Smooth muscle cell of the umbilical artery (primary cell): ENCODE measurements around the gene LIPN. TPM values are rescaled to one million over a fixed set of nuclear protein-coding genes. Genes with fewer than 3 reads are reported as not detected.

ENCODE experiments used
- total RNA-seq: library from RNA; depleted of rRNA; stranded (reverse); fragments of >200 nt; gene quantifications from 2 replicates; pipeline ENCODE4 v1.2.3, GENCODE V29; 2014

The LIPN gene
- not detected in 2 replicates for total RNA-seq

GRCh38 chr10:88759366-88760101 is at the start of gene LIPN:
TSS of gene LIPN (plus strand) at chr10:88760020. CDS start at chr10:88761406, 1,386 bp downstream.

DNA sequence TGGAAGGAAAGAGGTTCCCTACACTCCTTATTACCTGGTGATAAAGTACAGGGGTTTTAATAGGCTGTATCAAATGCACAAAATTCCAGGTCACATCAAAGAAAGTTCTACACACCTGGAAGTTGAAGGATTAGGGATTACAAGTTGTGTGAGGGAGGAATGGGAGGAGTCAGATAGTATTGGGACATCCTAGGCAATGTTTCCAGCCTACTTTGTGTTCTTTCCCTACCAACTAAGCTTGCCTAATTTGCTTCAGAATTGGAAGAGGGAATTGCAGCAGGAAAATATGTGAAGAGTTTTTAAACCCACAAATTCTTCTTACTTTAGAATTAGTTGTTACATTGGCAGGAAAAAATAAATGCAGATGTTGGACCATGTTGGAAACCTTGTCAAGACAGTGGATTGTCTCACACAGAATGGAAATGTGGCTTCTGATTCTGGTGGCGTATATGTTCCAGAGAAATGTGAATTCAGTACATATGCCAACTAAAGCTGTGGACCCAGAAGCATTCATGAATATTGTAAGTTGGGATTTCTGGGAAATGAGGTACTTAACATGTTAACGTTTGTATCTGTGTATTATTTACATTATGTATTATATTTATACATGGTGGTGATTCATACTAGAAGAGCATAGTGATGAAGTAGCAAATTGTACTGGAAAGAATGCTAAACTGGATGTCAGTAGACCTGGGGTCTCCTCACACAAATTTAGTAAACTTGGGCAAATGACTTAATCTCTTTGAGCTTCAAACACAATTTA is 42.9 kb downstream of the LIPN start, which contains the start of gene LIPM:
Gene LIPM (plus strand): TSS at position 208 of the 763 bp plus-strand sequence. CDS start 167 bp downstream, at position 375.

Other genes starting within 250 kb of the LIPN start
- 5.9 and 8.1 TPM in 2 replicates for gene RNLS, start 176.7 kb upstream of the LIPN start, total RNA-seq
- gene LIPJ, start 173.3 kb upstream of the LIPN start, total RNA-seq: not detected in 2 replicates
- not detected in 2 replicates for gene LIPF, start 95.6 kb upstream of the LIPN start, total RNA-seq
- not detected in 2 replicates for gene LIPK, start 53.8 kb upstream of the LIPN start, total RNA-seq
- not detected in 2 replicates for gene LIPM, start 42.7 kb downstream of the LIPN start, total RNA-seq
- not detected in 2 replicates for gene ANKRD22, start 91.8 kb downstream of the LIPN start, total RNA-seq
- gene STAMBPL1, start 120.2 kb downstream of the LIPN start, total RNA-seq: 19.6 and 23.9 TPM in 2 replicates
- 1,183 and 3,347 TPM in 2 replicates for gene ACTA2, start 192.8 kb downstream of the LIPN start, total RNA-seq
- gene FAS, start 230.8 kb downstream of the LIPN start, total RNA-seq: 74.8 and 97.8 TPM in 2 replicates